ENCODE measurements around the gene NSMCE1.

GRCh38 chr16:27286451-27286850, 17.9 kb upstream of the NSMCE1 start:
- TF ChIP-seq CTCF (IDR thresholded peaks at IDR 0.05) (no peak), POLR2A (IDR thresholded peaks at IDR 0.05) (no peak)
